ENCODE measurements around the gene KAZN.

DNA sequence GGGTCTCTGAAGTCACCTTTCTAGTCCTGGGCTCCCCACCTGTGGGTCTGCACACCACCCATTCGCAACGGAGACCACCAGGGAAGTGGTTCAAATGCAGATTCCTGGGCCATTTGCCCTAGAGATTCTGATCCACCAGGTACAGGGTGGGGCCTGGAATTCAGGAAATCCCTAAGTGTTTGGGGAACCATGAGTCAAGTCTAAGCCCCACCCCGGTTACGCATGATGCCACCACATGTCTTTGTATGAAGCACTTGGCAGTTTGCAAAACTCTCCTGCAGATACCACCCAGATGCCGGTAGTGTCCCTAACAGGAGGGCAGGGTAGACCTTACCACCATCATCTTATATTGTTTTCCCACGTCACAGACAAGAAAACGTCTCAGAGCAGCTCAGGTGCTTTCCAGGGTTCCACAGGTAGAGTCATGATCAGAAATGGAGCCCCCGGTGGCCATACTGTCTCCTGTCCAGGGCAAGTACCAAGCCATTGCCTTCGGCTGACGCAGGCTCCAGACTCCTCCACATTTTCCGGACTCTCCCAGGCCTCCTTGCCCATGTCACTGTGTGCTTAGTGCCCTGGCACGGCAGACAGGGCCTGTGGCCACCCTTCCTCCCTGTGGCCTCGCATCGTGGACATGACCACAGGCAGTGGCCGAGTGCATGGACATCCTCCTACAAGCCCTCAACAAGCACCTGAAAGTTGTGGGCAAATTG lies 465.9 kb downstream of the KAZN start:
- TF ChIP-seq PPARA (CRISPR knock-in tag; IDR thresholded peaks at IDR 0.05; ENCODE audit: borderline replicate concordance) (no peak), PATZ1 (CRISPR knock-in tag; IDR thresholded peaks at IDR 0.05; ENCODE audit: borderline replicate concordance) (no peak), ISL1 (CRISPR knock-in tag; IDR thresholded peaks at IDR 0.05) (no peak), ZNF565 (CRISPR knock-in tag; conservative IDR thresholded peaks at IDR 0.05; ENCODE audit: low read depth) (no peak)
- TF ChIP-seq, protein P1, sequence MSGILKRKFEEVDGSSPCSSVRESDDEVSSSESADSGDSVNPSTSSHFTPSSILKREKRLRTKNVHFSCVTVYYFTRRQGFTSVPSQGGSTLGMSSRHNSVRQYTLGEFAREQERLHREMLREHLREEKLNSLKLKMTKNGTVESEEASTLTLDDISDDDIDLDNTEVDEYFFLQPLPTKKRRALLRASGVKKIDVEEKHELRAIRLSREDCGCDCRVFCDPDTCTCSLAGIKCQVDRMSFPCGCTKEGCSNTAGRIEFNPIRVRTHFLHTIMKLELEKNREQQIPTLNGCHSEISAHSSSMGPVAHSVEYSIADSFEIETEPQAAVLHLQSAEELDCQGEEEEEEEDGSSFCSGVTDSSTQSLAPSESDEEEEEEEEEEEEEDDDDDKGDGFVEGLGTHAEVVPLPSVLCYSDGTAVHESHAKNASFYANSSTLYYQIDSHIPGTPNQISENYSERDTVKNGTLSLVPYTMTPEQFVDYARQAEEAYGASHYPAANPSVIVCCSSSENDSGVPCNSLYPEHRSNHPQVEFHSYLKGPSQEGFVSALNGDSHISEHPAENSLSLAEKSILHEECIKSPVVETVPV (CRISPR knock-in tag; IDR thresholded peaks at IDR 0.05), result no peak
- TF ChIP-seq, protein P2, sequence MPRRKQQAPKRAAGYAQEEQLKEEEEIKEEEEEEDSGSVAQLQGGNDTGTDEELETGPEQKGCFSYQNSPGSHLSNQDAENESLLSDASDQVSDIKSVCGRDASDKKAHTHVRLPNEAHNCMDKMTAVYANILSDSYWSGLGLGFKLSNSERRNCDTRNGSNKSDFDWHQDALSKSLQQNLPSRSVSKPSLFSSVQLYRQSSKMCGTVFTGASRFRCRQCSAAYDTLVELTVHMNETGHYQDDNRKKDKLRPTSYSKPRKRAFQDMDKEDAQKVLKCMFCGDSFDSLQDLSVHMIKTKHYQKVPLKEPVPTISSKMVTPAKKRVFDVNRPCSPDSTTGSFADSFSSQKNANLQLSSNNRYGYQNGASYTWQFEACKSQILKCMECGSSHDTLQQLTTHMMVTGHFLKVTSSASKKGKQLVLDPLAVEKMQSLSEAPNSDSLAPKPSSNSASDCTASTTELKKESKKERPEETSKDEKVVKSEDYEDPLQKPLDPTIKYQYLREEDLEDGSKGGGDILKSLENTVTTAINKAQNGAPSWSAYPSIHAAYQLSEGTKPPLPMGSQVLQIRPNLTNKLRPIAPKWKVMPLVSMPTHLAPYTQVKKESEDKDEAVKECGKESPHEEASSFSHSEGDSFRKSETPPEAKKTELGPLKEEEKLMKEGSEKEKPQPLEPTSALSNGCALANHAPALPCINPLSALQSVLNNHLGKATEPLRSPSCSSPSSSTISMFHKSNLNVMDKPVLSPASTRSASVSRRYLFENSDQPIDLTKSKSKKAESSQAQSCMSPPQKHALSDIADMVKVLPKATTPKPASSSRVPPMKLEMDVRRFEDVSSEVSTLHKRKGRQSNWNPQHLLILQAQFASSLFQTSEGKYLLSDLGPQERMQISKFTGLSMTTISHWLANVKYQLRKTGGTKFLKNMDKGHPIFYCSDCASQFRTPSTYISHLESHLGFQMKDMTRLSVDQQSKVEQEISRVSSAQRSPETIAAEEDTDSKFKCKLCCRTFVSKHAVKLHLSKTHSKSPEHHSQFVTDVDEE (CRISPR knock-in tag; IDR thresholded peaks at IDR 0.05), result no peak
